ENCODE data around the gene AIFM3. TPM values are rescaled to one million over a fixed set of nuclear protein-coding genes. Genes with fewer than 3 reads are reported as not detected.

The AIFM3 gene
- total and polyA plus RNA-seq, 2 experiments from 2014 or later, result 0.45 to 1.5 TPM

GRCh38 chr22:20990184-20991180 is 23.4 kb downstream of the AIFM3 start:
- Mint-ChIP-seq H3K27me3 (ENCODE audit: insufficient read depth, low read depth, poor library complexity) (peaks cover 5% of the 10 kb centered on the region), H3K36me3 (ENCODE audit: low read depth) (peaks cover 8% of the 10 kb centered on the region; the same call in 1 of the 3 replicates), H3K9me3 (no peaks in the 10 kb centered on the region), H3K27ac (no peak overlapping the region), H3K4me1 (no peaks in the 10 kb centered on the region; the same call in 2 of the 3 replicates), H3K4me3 (no peak overlapping the region)
- no peaks in the 10 kb centered on the region for H3K4me1 ChIP-seq (ENCODE audit: insufficient read depth)
- no peak for DNase-seq (ENCODE audit: low spot score)
- no peaks in the 10 kb centered on the region for H3K27me3 ChIP-seq (ENCODE audit: insufficient read depth)
- TF ChIP-seq CTCF (conservative IDR thresholded peaks at IDR 0.05; ENCODE audit: low read depth in 2 of 2) (no peak), REST (IDR thresholded peaks at IDR 0.05; ENCODE audit: unreplicated experiment) (no peak), ZNF331 (CRISPR knock-in tag; IDR thresholded peaks at IDR 0.05; ENCODE audit: low read depth) (no peak), EZH2 (IDR thresholded peaks at IDR 0.05; ENCODE audit: low read depth, unreplicated experiment) (no peak), ZNF462 (CRISPR knock-in tag; IDR thresholded peaks at IDR 0.05) (no peak), CREB1 (CRISPR knock-in tag; IDR thresholded peaks at IDR 0.05; ENCODE audit: low read depth) (no peak), ETS1 (IDR thresholded peaks at IDR 0.05) (no peak), STAT1 (IDR thresholded peaks at IDR 0.05; ENCODE audit: unreplicated experiment) (no peak), ZNF114 (CRISPR knock-in tag; IDR thresholded peaks at IDR 0.05) (no peak), EZH2phosphoT487 (IDR thresholded peaks at IDR 0.05; ENCODE audit: unreplicated experiment) (no peak), NANOG (IDR thresholded peaks at IDR 0.05; ENCODE audit: borderline replicate concordance) (no peak), POLR2AphosphoS5 (IDR thresholded peaks at IDR 0.05; ENCODE audit: low read depth) (no peak)
- no peak overlapping the region for H3K4me2 ChIP-seq
- H3K79me2 ChIP-seq (replicated peaks; ENCODE audit: insufficient read depth), result no peaks in the 10 kb centered on the region
- H4K20me1 ChIP-seq (replicated peaks; ENCODE audit: insufficient read depth), result no peaks in the 10 kb centered on the region
- no peak overlapping the region for H3K27ac ChIP-seq (ENCODE audit: low read depth)
- no peaks in the 10 kb centered on the region for H3K36me3 ChIP-seq (ENCODE audit: insufficient read depth)
- H2AFZ ChIP-seq, result no peak overlapping the region
- H3K9me2 ChIP-seq (ENCODE audit: insufficient read depth), result no peaks in the 10 kb centered on the region
- no peak overlapping the region for H3K4me3 ChIP-seq
- ATAC-seq, result no peak
- no peaks in the 10 kb centered on the region for H3F3A ChIP-seq (replicated peaks; ENCODE audit: low read depth)
